Gastroesophageal sphincter (tissue), 4 donors: ENCODE data around the gene ZNF451. TPM values are rescaled to one million over a fixed set of nuclear protein-coding genes. Genes with fewer than 3 reads are reported as not detected.

Experiments
- ATAC-seq: fragments of 150-250 bp; one replicate; pipeline ENCODE4 v1.9.1; 2016; ENCODE audit warnings: mild to moderate bottlenecking, moderate library complexity
- H3K27ac ChIP-seq, 4 donors: fragments of 200-600 bp; sonication (generic) in 3 of 4; 1 replicate in 3 of 4; 2 replicates in 1 of 4; pipeline ENCODE4 v1.5.1; 2016 to 2019
- H3K27me3 ChIP-seq: fragments of 200-600 bp; sonication (generic); one replicate; pipeline ENCODE4 v1.5.1; 2019
- H3K36me3 ChIP-seq, 2 donors: fragments of 200-600 bp; sonication (generic); one replicate each; pipeline ENCODE4 v1.5.1; 2019; ENCODE audit warnings: control low read depth in 1 of 2
- H3K4me1 ChIP-seq, 3 donors: fragments of 200-600 bp; sonication (generic); 1 replicate in 2 of 3; 2 replicates in 1 of 3; pipeline ENCODE4 v1.5.1; 2016 to 2019; ENCODE audit warnings: control low read depth in 2 of 3
- H3K4me3 ChIP-seq, 2 donors: fragments of 200-600 bp; sonication (generic); one replicate each; pipeline ENCODE4 v1.5.1; 2019; ENCODE audit warnings: mild to moderate bottlenecking in 1 of 2, moderate library complexity in 1 of 2
- H3K9me3 ChIP-seq, 3 donors: fragments of 200-600 bp; sonication (generic); one replicate each; pipeline ENCODE4 v1.5.1; 2017 to 2019; ENCODE audit warnings: control low read depth in 2 of 3
- CTCF ChIP-seq, 4 experiments: fragments of 200-600 bp in 2 of 4; fragments of 450-650 bp in 2 of 4; sonication (generic) in 1 of 4; IDR thresholded peaks; one replicate each; pipeline ENCODE4 v1.5.1; 2017 to 2019; ENCODE audit warnings: antibody characterized with exemption in 4 of 4, mild to moderate bottlenecking in 2 of 4, moderate library complexity in 2 of 4
- EP300 ChIP-seq: sonication (generic); formaldehyde crosslinking; IDR thresholded peaks from one replicate; pipeline ENCODE4 v1.6.1; 2017; ENCODE audit warnings: antibody characterized with exemption, mild to moderate bottlenecking
- POLR2A ChIP-seq, 2 donors: fragments of 450-650 bp; IDR thresholded peaks; one replicate each; pipeline ENCODE4 v1.6.1; 2017; ENCODE audit warnings: antibody characterized with exemption in 2 of 2, mild to moderate bottlenecking in 2 of 2, moderate library complexity in 1 of 2
- POLR2AphosphoS5 ChIP-seq: sonication (generic); formaldehyde crosslinking; IDR thresholded peaks from one replicate; pipeline ENCODE4 v1.6.1; 2017; ENCODE audit warnings: antibody characterized with exemption
- WGBS, 2 donors: methylation state at CpG; one replicate each; pipeline ENCODE4 v1.1.5; 2018; ENCODE audit warnings: low coverage in 1 of 2; 5-methylcytosine and 5-hydroxymethylcytosine counted together
- total RNA-seq, 4 donors: library from RNA; depleted of rRNA; stranded (reverse); fragments of >200 nt; gene quantifications; one replicate each; pipeline ENCODE4 v1.1.0, GENCODE V29; 2016

Gene ZNF451
- total RNA-seq, 4 donors from 2014 or later: 28.7 to 66.5 (median 39.8) TPM

DNA sequence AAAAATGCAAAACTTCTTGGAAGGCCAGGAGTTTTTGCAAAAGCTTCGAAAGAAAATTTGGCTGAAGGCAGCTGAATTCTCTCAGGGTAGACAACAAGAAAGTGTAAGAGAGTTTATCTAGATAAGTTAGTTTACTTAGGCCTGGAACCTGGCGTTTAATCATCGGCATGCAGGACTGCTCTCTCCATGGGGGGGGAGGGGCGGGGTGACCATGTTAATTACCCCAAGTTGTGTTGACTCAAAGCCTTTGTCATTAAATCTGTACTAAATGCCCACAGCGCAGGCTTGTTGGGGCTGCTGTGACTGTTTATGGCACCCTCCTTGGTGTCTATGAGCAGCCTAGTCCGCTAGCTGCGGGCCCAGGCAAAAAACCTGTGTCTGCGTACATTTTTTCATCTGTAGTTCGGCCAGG is 20.1 kb upstream of the ZNF451 start:
- Histone ChIP-seq H3K27ac (no peak overlapping the region), H3K4me1 (no peaks in the 10 kb centered on the region), H3K27me3 (no peaks in the 10 kb centered on the region), H3K9me3 (no peaks in the 10 kb centered on the region), H3K36me3 (peaks cover 0 to 27% of the 10 kb centered on the region in 2 donors), H3K4me3 (no peak overlapping the region)
- WGBS, 2 donors: 83 to 87% methylated on average over 4 of the region's 9 CpGs
- TF ChIP-seq POLR2AphosphoS5: no peak
- no peak for TF ChIP-seq CTCF (IDR thresholded peaks at IDR 0.05)
- no peak for TF ChIP-seq EP300
- no peak for ATAC-seq

DNA sequence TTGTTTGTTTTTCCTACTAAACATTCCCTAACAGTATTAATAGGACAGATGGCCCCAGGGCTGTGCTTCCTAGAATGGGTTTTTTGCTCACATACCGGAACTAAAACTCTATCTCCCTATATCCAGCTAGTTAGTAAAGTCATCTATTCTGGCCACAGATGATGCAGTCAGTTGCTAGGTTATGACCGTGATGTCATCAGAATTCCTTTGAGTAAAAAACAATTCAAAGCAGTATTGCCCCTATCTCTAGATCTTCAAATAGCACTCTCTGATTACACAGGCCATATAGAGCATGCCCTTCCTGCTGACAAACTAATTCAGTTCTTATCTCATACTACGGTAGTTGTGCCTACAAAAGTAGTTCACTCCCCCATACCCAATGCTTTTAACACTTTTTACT is 17.9 kb upstream of the ZNF451 start:
- Histone ChIP-seq H3K27ac (no peak overlapping the region), H3K36me3 (peaks cover 0 to 18% of the 10 kb centered on the region in 2 donors), H3K4me1 (no peaks in the 10 kb centered on the region), H3K4me3 (no peak overlapping the region), H3K27me3 (no peaks in the 10 kb centered on the region), H3K9me3 (no peaks in the 10 kb centered on the region)
- 93 to 100% methylated on average over 1 to 3 of the region's 3 CpGs for WGBS, 2 donors
- no peak for ATAC-seq
- TF ChIP-seq POLR2AphosphoS5 (no peak), POLR2A (IDR thresholded peaks at IDR 0.05) (no peak), CTCF (IDR thresholded peaks at IDR 0.05) (no peak), EP300 (no peak)

DNA sequence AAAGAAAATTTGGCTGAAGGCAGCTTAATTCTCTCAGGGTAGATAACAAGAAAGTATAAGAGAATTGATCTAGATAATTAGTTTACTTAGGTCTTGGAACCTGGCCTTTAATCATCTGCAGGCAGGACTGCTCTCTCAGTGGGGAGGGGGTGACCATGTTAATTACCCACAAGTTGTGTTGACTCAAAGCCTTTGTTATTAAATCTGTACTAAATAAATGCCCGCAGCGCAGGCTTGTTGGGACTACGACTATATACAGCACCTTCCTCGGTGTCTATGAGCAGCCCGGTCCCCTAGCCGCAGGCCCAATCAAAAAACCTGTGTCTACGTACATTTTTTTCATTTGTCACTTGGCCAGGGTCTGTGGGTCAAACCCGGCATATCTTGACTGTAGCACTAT is 15.6 kb upstream of the ZNF451 start:
- ATAC-seq: no peak
- WGBS, 2 donors: 91% methylated on average over 8 of the region's 8 CpGs; no CpG with 5 or more reads in 1 of the 2 donors

GRCh38 chr6:57075092-57075491 is 14.9 kb upstream of the ZNF451 start:
- ATAC-seq: no peak

More for the DNA sequence above, 15.6 kb upstream of the ZNF451 start:
- Histone ChIP-seq H3K36me3 (peaks cover 0 to 15% of the 10 kb centered on the region in 2 donors), H3K4me3 (no peak overlapping the region), H3K27me3 (no peaks in the 10 kb centered on the region), H3K27ac (no peak overlapping the region), H3K9me3 (no peaks in the 10 kb centered on the region), H3K4me1 (no peaks in the 10 kb centered on the region)
- TF ChIP-seq CTCF (IDR thresholded peaks at IDR 0.05) (no peak), POLR2A (IDR thresholded peaks at IDR 0.05) (no peak), POLR2AphosphoS5 (no peak), EP300 (no peak)

More at GRCh38 chr6:57075092-57075491, 14.9 kb upstream of the ZNF451 start:
- no peaks in the 10 kb centered on the region for H3K4me1 ChIP-seq
- H3K4me3 ChIP-seq: no peak overlapping the region
- H3K36me3 ChIP-seq: peaks cover 0 to 14% of the 10 kb centered on the region in 2 donors
- TF ChIP-seq POLR2AphosphoS5 (no peak), CTCF (IDR thresholded peaks at IDR 0.05) (no peak), POLR2A (IDR thresholded peaks at IDR 0.05) (no peak), EP300 (no peak)
- no peaks in the 10 kb centered on the region for H3K9me3 ChIP-seq
- no peak overlapping the region for H3K27ac ChIP-seq
- no peaks in the 10 kb centered on the region for H3K27me3 ChIP-seq
